Activated B cell treated with CpG ODN at 0.5 μM for 24 hours (primary cell): ENCODE results near the gene CD247. TPM values are rescaled to one million over a fixed set of nuclear protein-coding genes. Genes with fewer than 3 reads are reported as not detected.

Experiments used
- ATAC-seq: fragments of 200-7000 bp; cut with Tn5 transposase; one replicate; pipeline ENCODE4 v1.10.0; 2021; ENCODE audit warnings: low read depth, mild to moderate bottlenecking, moderate library complexity
- CTCF ChIA-PET: fragments of 350-600 bp; sonication (Branson Sonifier 250); formaldehyde crosslinking; loops from one replicate; lab custom pipeline; 2021; ENCODE audit warnings: antibody characterized with exemption; lab: Charles Lee
- POLR2A ChIA-PET: fragments of 350-600 bp; sonication (Branson Sonifier 250); formaldehyde crosslinking; loops from one replicate; lab custom pipeline; 2021; ENCODE audit warnings: antibody characterized with exemption; lab: Charles Lee
- DNase-seq: peaks from one replicate; pipeline ENCODE4 v3.0.0; 2022
- H3K27ac Mint-ChIP-seq: one replicate; pipeline ENCODE4 v1.8.0; 2020; ENCODE audit warnings: mixed read lengths
- H3K27me3 Mint-ChIP-seq: one replicate; pipeline ENCODE4 v1.8.0; 2021; ENCODE audit warnings: mixed read lengths
- H3K36me3 Mint-ChIP-seq: one replicate; pipeline ENCODE4 v1.8.0; 2021; ENCODE audit warnings: low read depth, mixed read lengths
- H3K4me1 Mint-ChIP-seq: one replicate; pipeline ENCODE4 v1.8.0; 2021; ENCODE audit warnings: mixed read lengths
- H3K4me3 Mint-ChIP-seq: one replicate; pipeline ENCODE4 v1.8.0; 2020; ENCODE audit warnings: mild to moderate bottlenecking, mixed read lengths
- H3K9me3 Mint-ChIP-seq: one replicate; pipeline ENCODE4 v1.8.0; 2020; ENCODE audit warnings: mixed read lengths
- intact Hi-C: fragments of 100-400 bp; cut with micrococcal nuclease; formaldehyde crosslinking; loops from one replicate; pipeline ENCODE4 v1.15.1; 2024
- total RNA-seq: library from RNA; stranded (reverse); gene quantifications from 2 replicates; pipeline ENCODE4 v1.2.3, GENCODE V29; 2022
- TF ChIP-seq, protein P1 (sequence below): fragments of 200-600 bp; IDR thresholded peaks from one replicate; pipeline ENCODE4 v1.8.0; 2022; ENCODE audit warnings: antibody characterized with exemption, mild to moderate bottlenecking

The CD247 gene
- total RNA-seq, 1 donor from 2014 or later = 1.0 TPM

DNA sequence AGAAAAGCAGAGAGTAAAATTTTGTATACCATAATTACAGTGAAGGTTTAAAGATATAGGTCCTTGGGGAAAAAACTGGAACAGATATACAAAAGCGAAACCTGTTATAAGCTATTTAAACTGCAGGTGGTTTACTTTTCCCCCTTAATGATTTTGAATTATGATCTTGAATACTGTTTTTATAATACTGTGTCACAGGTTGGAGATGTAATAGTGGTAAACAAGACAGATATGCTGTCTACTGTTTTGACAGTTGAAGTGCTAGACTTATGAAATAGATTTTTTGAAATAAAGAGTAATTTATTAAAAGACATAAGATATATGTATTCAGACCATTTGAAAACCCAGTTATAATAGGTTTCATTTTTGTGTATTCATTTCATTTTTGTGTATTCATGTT is 129.4 kb downstream of the CD247 start:
- Mint-ChIP-seq H3K4me3 (no peak overlapping the region), H3K27me3 (no peaks in the 10 kb centered on the region), H3K9me3 (no peaks in the 10 kb centered on the region), H3K4me1 (no peaks in the 10 kb centered on the region), H3K27ac (no peak overlapping the region), H3K36me3 (peaks cover 53% of the 10 kb centered on the region)
- DNase-seq (no peak), ATAC-seq (no peak)
- ChIA-PET POLR2A (no interaction called here), CTCF (interaction anchor here (1.0 to 1.5 kb wide), 2 partner anchors 121 to 145 kb away, joined by 3 read pairs; no protein-coding TSS in a partner anchor)
- intact Hi-C loops = no loop called here
- TF ChIP-seq, protein P1, sequence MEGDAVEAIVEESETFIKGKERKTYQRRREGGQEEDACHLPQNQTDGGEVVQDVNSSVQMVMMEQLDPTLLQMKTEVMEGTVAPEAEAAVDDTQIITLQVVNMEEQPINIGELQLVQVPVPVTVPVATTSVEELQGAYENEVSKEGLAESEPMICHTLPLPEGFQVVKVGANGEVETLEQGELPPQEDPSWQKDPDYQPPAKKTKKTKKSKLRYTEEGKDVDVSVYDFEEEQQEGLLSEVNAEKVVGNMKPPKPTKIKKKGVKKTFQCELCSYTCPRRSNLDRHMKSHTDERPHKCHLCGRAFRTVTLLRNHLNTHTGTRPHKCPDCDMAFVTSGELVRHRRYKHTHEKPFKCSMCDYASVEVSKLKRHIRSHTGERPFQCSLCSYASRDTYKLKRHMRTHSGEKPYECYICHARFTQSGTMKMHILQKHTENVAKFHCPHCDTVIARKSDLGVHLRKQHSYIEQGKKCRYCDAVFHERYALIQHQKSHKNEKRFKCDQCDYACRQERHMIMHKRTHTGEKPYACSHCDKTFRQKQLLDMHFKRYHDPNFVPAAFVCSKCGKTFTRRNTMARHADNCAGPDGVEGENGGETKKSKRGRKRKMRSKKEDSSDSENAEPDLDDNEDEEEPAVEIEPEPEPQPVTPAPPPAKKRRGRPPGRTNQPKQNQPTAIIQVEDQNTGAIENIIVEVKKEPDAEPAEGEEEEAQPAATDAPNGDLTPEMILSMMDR = no peak

DNA sequence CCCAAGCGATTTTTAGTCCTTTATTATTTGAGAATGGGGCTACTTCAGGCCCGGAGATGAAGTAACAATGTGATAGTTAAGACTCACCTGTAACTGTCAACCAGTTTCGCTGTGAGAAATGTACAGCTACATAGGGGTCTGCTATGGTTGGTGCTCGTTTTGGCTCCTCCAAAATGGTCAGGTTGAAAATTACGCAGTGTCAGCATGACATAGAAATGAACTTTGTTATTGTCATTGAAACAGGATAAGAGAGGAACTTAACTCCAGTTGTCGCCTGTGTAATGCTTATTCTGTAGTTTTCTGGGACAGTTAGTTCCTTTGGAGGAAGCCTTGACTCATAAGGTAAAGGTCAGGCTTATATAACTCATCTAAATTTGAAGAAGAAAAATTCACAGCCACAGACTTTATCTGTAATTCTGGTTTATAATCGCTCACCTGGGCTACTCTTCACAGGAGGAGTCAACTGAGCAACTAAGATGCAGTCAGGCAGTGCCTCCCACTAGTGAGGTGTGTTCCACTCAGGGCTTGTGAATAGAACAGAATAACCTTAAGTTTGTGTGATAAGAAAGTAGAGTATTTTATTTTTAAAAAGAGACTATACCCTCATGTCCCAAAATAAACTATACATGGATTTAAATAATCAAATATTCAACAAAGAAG is 130.9 kb downstream of the CD247 start:
- TF ChIP-seq, protein P1 = no peak
- H3K9me3 Mint-ChIP-seq = no peaks in the 10 kb centered on the region
- no peak overlapping the region for H3K27ac Mint-ChIP-seq
- DNase-seq (no peak), ATAC-seq (no peak)
- intact Hi-C loops = no loop called here
- H3K4me3 Mint-ChIP-seq = no peak overlapping the region
- CTCF ChIA-PET = interaction anchor here (1.0 to 1.5 kb wide), 2 partner anchors 120 to 147 kb away, joined by 3 to 4 read pairs; no protein-coding TSS in a partner anchor
- peaks cover 57% of the 10 kb centered on the region for H3K36me3 Mint-ChIP-seq
- POLR2A ChIA-PET = no interaction called here
- H3K4me1 Mint-ChIP-seq = no peaks in the 10 kb centered on the region
- no peaks in the 10 kb centered on the region for H3K27me3 Mint-ChIP-seq

Other genes starting within 250 kb of the CD247 start
- gene CREG1, start 35.2 kb upstream of the CD247 start, total RNA-seq = 3.1 and 3.8 TPM in 2 replicates
- gene RCSD1, start 111.7 kb upstream of the CD247 start, total RNA-seq = 184 and 185 TPM in 2 replicates
- 27.2 and 27.4 TPM in 2 replicates for gene MPZL1, start 203.5 kb upstream of the CD247 start, total RNA-seq